NCI-H2227 (cell line): ENCODE data around the gene UGT2A2.

Experiments
- DNase-seq: peaks from one replicate; lab custom pipeline; 2025; ENCODE audit not compliant: unreplicated experiment; lab: John Stamatoyannopoulos, UW

UGT2A2 gene

DNA sequence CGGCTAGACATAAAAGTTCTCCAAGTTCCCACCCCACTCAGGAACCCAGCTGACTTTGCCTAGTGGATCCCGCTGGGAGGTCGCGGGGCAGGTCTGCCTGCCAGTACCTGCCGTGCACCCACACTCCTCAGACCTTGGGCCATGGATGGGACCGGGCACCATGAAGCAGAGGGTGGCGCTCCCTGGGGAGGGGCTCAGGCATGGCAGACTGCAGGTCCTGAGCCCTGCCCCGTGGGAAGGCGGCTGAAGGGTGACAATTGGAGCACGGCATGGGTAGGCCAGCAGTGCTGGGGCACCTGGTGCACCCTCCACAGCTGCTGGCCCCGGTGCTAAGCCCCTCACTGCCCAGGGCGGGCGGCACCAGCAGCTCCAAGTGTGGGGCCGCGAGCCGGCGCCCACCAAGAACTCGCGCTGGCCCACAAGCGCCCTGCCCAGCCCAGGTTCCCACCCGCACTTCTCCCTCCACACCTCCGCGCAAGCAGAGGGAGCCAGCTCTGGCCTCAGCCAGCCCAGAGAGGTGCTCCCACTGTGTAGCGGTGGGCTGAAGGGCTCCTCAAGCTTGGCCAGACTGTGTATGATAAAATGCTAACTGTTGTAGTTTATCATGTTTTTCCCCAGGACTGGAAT lies 63.1 kb downstream of the UGT2A2 start:
- DNase-seq: no peak

DNA sequence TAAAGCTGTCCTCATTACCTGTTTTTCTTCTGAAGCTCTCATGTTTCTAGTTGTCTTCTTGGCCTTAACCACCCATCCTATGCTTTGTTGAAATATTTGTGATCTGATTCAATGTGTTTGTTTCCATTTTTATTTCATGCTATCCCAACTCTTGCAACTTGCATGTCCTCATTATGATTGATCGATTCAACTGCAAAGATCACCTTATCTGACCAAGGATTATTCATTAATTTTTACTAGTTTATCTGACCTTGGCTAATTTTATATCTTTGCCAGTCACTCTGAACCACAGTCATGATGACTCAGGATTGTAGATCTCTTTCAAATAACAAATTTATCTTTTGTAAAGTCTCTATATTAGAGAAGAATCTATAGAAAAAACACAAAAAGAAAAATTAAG lies 70.7 kb downstream of the UGT2A2 start:
- DNase-seq: no peak

- DNase-seq: no peak
Measured at GRCh38 chr4:69563424-69563823, 76.0 kb downstream of the UGT2A2 start.

DNA sequence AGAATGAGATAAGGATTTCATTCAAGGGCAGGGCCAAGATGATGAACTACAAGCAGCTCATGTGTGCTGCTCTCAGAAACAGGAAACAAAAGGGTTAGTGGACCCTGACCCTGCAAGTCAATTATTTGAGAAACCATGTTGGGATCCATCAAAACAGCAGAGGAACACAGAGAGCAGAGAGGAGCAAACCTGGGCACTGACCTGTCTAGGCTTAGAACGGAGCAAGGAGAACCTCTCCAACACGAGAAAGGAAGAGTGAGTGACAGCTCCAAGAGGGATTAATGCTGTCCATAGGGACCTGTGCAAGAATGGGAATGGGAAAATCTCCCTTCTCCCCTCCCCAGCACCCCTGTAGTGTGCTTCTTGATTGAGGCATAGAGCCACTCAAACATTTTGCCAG lies 89.8 kb downstream of the UGT2A2 start:
- DNase-seq: no peak

DNA sequence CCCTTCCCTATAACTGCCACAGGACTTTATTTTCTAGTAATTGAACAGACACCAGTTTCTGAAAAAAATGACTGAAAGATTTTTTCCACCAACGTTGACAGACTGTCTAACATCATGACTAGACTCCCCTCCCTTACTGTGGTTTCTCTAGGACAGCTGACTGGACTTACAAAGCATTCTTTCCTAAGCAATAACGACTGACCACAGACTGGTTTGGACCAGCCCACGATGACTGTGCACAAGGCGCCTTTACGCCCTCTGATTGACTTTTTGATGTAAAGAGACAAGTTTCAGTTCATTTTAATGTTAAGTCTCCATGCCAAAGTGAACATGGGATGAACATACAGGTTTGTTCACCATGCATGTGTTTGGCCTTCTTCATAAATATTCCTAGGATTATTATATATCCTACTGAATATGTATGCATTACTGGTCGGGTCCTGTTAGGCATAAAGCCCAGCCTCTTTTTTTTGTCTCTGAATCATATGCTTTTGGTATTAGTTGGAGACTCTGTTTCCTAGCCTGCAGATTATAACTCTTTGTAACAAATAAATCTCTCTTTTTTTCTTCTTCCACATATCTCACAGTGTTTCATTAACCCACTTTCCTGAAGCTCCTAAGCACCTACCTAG lies 93.2 kb downstream of the UGT2A2 start:
- DNase-seq: no peak
